IPS-NIHi7 (cell line): ENCODE results near the gene MAP3K3.
"Not testable (repeated sequence)": the region's sequence is repeated elsewhere in the genome, so short reads cannot be mapped to it uniquely, and the experiment has no call there.

Experiments
- DNase-seq: peaks from one replicate; pipeline ENCODE4 v3.0.0; 2012; ENCODE audit warnings: mixed read lengths; ENCODE audit errors: extremely low spot score

Gene MAP3K3

DNA sequence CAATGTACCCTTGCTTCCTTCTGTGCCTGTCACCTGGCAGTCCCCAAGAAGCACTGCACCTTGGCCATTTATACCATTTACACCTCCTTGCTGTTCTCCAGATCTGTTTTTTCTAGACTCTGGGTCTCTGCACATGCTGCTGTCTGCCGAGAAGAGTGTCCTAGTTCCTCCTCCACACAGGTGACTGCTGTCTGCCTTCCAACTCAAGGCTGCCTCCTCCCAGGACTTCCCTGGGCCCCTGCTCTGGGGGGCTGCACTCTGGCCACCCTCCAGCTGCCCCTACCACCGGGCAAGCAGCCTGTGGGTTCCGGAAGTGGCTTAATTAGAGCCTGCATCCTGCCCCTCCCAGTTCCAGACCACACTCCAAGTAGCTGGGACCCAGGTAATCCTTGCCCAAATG is 83.4 kb downstream of the MAP3K3 start:
- DNase-seq: no peak

- no peak for DNase-seq
Observed at GRCh38 chr17:63706336-63707082, 84.3 kb downstream of the MAP3K3 start.

DNA sequence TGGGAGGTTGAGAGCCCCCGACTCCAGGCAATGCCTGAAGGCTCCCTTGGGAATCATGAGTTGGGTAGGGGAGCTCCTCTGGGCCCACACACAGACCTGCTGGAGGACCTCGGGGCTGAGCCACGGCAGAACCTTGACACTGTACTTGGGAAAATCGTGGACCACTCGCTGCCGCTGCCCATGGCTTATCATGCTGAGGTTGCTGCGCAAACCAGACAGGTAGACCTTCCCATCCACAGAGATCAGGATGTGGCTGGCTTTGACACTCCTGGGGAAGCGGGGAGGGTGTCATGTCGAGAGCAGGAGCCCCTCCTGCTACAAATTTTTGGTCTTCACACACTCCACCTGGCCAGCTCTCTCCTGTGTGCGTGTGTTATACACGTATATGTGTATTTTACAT is 84.9 kb downstream of the MAP3K3 start:
- DNase-seq: no peak

GRCh38 chr17:63709110-63709509 is 86.9 kb downstream of the MAP3K3 start:
- no peak for DNase-seq

- no peak for DNase-seq
Observed at GRCh38 chr17:63714550-63715277, 92.5 kb downstream of the MAP3K3 start.

DNA sequence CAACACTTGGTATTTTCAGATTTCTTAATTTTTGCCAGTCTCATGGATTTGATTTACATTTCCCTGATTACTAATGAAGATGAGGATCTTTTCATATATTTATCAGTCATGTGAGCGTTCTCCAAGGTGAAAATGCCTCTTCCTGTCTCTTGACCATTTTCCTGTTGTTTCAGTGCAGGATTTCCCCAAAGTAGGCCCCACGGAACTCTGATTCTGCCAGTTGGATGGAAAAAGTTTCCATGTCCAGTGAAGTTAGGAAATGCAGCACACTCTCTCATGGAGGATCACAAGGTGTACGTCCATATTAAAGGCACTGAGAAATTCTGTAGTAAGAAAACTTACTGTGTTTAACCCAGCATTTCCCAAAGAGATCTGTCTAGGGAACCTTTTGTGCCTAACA is 94.2 kb downstream of the MAP3K3 start:
- DNase-seq: no peak

GRCh38 chr17:63718988-63719387 is 96.8 kb downstream of the MAP3K3 start:
- no peak for DNase-seq

DNA sequence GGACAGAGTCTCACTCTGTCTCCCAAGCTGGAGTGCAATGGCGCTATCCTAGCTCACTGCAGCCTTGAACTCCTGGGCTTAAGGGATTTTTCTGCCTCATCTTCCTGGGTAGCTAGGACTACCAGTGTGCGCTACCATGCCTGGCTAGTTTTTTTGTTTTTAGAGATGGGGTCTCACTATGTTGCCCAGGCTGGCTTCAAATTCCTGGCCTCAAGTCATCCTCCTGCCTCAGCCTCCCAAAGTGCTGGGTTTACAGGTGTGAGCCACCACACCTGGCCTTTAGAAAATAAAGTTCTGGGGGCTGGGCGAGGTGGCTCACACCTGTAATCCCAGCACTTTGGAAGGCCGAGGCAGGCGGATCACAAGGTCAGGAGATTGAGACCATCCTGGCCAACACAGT is 98.0 kb downstream of the MAP3K3 start:
- DNase-seq: not testable (repeated sequence)

- no peak for DNase-seq
Observed at GRCh38 chr17:63722403-63722802, 100.2 kb downstream of the MAP3K3 start.

DNA sequence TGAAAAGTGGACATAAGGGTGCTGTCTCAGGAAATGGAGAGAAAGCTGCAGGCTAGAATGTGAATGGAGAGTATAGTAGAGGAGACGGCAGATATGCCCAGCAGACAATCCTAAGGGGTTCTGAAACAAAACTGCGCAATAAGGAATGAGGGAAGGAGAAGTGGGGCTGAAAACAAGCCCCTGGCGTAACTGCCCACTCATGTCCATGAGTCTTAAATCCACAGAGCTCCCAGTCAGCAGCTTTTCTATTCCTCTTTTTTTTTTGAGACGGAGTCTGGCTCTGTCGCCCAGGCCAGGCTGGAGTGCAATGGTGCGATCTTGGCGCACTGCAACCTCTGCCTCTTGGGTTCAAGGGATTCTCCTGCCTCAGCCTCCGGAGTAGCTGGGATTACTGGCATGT is 113.5 kb downstream of the MAP3K3 start:
- DNase-seq: no peak

GRCh38 chr17:63740464-63741142 is 118.4 kb downstream of the MAP3K3 start:
- no peak for DNase-seq

- DNase-seq: no peak
Observed at GRCh38 chr17:63741143-63741407, 118.9 kb downstream of the MAP3K3 start.

DNA sequence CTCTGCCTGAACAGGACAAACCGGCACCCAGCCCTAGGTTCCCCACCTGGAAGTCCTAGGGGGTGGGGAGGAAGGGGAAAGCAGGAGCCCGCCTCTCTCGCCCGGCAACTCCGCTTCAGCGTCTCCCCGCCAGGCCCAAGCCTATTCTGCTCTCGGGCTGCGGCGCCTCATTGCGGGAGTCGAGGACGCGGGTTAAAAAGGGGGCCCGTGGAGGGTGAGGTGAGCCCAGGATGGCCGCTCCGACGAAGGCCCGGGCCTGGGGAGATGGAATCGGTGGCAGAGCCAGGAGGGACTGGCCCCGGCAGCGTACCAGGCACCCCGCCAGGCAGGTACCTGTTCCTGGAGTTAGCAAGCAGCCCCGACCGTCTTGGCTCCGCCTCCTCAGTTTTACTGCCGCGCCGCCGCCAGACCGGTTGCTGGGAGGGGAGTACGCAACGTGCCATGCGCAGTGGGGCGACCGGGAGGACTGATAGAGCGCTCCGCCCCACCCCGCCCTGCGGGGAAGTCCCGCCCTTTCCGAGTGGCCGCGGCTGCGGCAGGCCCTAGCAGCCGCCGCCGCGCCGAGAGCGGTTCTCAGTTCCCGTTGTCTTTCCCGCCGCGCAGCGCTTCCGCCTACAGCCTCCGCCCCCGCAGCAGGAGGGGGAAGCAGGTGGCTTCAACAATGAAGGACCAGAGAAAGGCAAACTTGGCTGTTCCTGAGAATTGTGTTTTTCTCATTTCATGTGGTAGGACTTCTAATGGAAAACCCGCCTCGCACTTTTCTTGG is 119.4 kb downstream of the MAP3K3 start, which contains the start of gene STRADA:
Gene STRADA, minus strand, starts transcription at position 392 of the 766 bp plus-strand sequence. CDS start 13,430 bp downstream, outside the sequence.
- DNase-seq: peak; percentile 98
